Measurements from ENCODE around the gene UBP1.
"Not testable (repeated sequence)": the region's sequence is repeated elsewhere in the genome, so short reads cannot be mapped to it uniquely, and the experiment has no call there.

DNA sequence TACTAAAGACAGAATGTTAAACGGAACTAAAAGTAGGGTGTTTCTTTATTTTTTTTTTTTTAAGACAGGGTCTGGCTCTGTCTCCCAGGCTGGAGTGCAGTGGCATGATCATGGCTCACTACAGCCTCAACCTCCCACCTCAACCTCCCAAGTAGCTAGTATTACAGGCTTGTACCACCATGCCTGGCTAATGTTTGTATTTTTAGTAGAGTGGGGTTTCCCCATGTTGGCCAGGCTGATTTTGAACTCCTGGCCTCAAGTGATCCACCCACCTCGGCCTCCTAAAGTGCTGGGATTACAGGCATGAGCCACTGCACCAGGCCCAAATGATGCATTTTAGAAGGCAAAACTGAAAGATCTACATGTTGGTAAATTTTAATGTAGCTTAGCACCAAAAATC, 10.9 kb downstream of the UBP1 start:
- not testable (repeated sequence) for TF ChIP-seq ARNT (IDR thresholded peaks at IDR 0.05); SETDB1 (IDR thresholded peaks at IDR 0.05; ENCODE audit: low read length); PHB2 (IDR thresholded peaks at IDR 0.05; ENCODE audit: low read depth)
- TF ChIP-seq, protein P1, sequence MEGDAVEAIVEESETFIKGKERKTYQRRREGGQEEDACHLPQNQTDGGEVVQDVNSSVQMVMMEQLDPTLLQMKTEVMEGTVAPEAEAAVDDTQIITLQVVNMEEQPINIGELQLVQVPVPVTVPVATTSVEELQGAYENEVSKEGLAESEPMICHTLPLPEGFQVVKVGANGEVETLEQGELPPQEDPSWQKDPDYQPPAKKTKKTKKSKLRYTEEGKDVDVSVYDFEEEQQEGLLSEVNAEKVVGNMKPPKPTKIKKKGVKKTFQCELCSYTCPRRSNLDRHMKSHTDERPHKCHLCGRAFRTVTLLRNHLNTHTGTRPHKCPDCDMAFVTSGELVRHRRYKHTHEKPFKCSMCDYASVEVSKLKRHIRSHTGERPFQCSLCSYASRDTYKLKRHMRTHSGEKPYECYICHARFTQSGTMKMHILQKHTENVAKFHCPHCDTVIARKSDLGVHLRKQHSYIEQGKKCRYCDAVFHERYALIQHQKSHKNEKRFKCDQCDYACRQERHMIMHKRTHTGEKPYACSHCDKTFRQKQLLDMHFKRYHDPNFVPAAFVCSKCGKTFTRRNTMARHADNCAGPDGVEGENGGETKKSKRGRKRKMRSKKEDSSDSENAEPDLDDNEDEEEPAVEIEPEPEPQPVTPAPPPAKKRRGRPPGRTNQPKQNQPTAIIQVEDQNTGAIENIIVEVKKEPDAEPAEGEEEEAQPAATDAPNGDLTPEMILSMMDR (IDR thresholded peaks at IDR 0.05 in 2 of 3, conservative IDR thresholded peaks at IDR 0.05 in 1 of 3; ENCODE audit: insufficient read depth in 2 of 3, low read depth in 1 of 3, low read length in 3 of 3) = not testable (repeated sequence)
